ENCODE data around the gene GPR139. TPM values are rescaled to one million over a fixed set of nuclear protein-coding genes. Genes with fewer than 3 reads are reported as not detected.
A peak's percentile ranks its signal among the peaks of the same experiment; 100 is the strongest.

Gene GPR139
- total and polyA plus RNA-seq, 3 donors from 2014 or later = not detected

- Histone ChIP-seq H3K4me3 (no peak overlapping the region), H3K27me3 (no peaks in the 10 kb centered on the region), H3K27ac (no peak overlapping the region), H3K36me3 (ENCODE audit: low read depth, missing control alignments) (no peaks in the 10 kb centered on the region), H3K4me1 (no peaks in the 10 kb centered on the region), H3K9me3 (no peaks in the 10 kb centered on the region)
- intact Hi-C loops (cut with DNase I; ENCODE audit: low total_unique reads) = no loop called here
- no peak for TF ChIP-seq POLR2A (IDR thresholded peaks at IDR 0.05)
- TF ChIP-seq, protein P1, sequence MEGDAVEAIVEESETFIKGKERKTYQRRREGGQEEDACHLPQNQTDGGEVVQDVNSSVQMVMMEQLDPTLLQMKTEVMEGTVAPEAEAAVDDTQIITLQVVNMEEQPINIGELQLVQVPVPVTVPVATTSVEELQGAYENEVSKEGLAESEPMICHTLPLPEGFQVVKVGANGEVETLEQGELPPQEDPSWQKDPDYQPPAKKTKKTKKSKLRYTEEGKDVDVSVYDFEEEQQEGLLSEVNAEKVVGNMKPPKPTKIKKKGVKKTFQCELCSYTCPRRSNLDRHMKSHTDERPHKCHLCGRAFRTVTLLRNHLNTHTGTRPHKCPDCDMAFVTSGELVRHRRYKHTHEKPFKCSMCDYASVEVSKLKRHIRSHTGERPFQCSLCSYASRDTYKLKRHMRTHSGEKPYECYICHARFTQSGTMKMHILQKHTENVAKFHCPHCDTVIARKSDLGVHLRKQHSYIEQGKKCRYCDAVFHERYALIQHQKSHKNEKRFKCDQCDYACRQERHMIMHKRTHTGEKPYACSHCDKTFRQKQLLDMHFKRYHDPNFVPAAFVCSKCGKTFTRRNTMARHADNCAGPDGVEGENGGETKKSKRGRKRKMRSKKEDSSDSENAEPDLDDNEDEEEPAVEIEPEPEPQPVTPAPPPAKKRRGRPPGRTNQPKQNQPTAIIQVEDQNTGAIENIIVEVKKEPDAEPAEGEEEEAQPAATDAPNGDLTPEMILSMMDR (IDR thresholded peaks at IDR 0.05) = no peak
- 74 to 78% methylated on average over 4 of the region's 4 CpGs for WGBS, 2 donors
- no peak for DNase-seq
These were observed 31.0 kb upstream of the GPR139 start for GRCh38 chr16:20104563-20105183.

GRCh38 chr16:20102521-20102920 is 28.8 kb upstream of the GPR139 start:
- 57 to 97% methylated on average over 1 of the region's 1 CpG for WGBS, 2 donors
- H3K36me3 ChIP-seq (ENCODE audit: low read depth, missing control alignments) = no peaks in the 10 kb centered on the region
- intact Hi-C loops (cut with DNase I; ENCODE audit: low total_unique reads) = no loop called here
- H3K4me3 ChIP-seq = no peak overlapping the region
- no peaks in the 10 kb centered on the region for H3K27me3 ChIP-seq
- no peak for DNase-seq
- no peak overlapping the region for H3K27ac ChIP-seq
- TF ChIP-seq, protein P1 (IDR thresholded peaks at IDR 0.05) = no peak
- no peak for TF ChIP-seq POLR2A (IDR thresholded peaks at IDR 0.05)
- H3K4me1 ChIP-seq = no peaks in the 10 kb centered on the region
- no peaks in the 10 kb centered on the region for H3K9me3 ChIP-seq

GRCh38 chr16:20102021-20102420 is 28.3 kb upstream of the GPR139 start:
- 73 to 78% methylated on average over 2 of the region's 2 CpGs for WGBS, 2 donors
- no peaks in the 10 kb centered on the region for H3K4me1 ChIP-seq
- no peaks in the 10 kb centered on the region for H3K9me3 ChIP-seq
- H3K27me3 ChIP-seq = no peaks in the 10 kb centered on the region
- no peak for DNase-seq
- H3K27ac ChIP-seq = no peak overlapping the region
- TF ChIP-seq POLR2A (IDR thresholded peaks at IDR 0.05) = no peak
- TF ChIP-seq, protein P1 (IDR thresholded peaks at IDR 0.05) = no peak
- intact Hi-C loops (cut with DNase I; ENCODE audit: low total_unique reads) = no loop called here
- H3K4me3 ChIP-seq = no peak overlapping the region
- H3K36me3 ChIP-seq (ENCODE audit: low read depth, missing control alignments) = no peaks in the 10 kb centered on the region

GRCh38 chr16:20099375-20099774 is 25.7 kb upstream of the GPR139 start:
- H3K36me3 ChIP-seq (ENCODE audit: low read depth, missing control alignments) = no peaks in the 10 kb centered on the region
- WGBS, 2 donors = 51 to 59% methylated on average over 4 of the region's 4 CpGs
- no peak for TF ChIP-seq POLR2A (IDR thresholded peaks at IDR 0.05)
- TF ChIP-seq, protein P1 (IDR thresholded peaks at IDR 0.05) = no peak
- H3K4me3 ChIP-seq = no peak overlapping the region
- no peaks in the 10 kb centered on the region for H3K9me3 ChIP-seq
- intact Hi-C loops (cut with DNase I; ENCODE audit: low total_unique reads) = no loop called here
- DNase-seq = peak; percentile 33
- no peaks in the 10 kb centered on the region for H3K27me3 ChIP-seq
- no peak overlapping the region for H3K27ac ChIP-seq
- H3K4me1 ChIP-seq = no peaks in the 10 kb centered on the region

DNA sequence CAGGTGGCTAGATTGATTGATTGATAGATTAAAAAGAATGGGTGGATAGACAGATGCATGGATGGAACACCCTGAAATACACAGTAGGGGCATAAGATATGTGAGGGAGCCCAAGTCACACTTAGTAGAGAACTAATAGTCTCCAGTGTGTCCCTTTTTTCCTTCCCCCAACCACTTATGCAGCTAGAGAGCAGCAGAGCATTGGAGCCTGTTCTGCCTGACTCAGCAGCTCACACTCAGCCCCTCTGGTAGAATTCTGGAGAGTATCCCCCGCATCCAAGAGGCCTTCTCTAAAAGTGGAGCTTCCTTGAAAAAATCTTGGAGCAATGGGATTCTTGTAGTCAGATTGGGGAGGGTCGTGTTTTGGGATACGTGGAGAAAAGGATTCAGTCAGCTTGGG is 20.5 kb upstream of the GPR139 start:
- no peak overlapping the region for H3K4me3 ChIP-seq
- H3K36me3 ChIP-seq (ENCODE audit: low read depth, missing control alignments) = no peaks in the 10 kb centered on the region
- no peaks in the 10 kb centered on the region for H3K9me3 ChIP-seq
- H3K4me1 ChIP-seq = no peaks in the 10 kb centered on the region
- DNase-seq = no peak
- TF ChIP-seq, protein P1 (IDR thresholded peaks at IDR 0.05) = no peak
- no peak for TF ChIP-seq POLR2A (IDR thresholded peaks at IDR 0.05)
- no peaks in the 10 kb centered on the region for H3K27me3 ChIP-seq
- H3K27ac ChIP-seq = no peak overlapping the region
- WGBS, 2 donors = 53 to 61% methylated on average over 3 of the region's 3 CpGs
- intact Hi-C loops (cut with DNase I; ENCODE audit: low total_unique reads) = no loop called here
